Measurements from ENCODE around the gene LINGO1. TPM values are rescaled to one million over a fixed set of nuclear protein-coding genes. Genes with fewer than 3 reads are reported as not detected.

LINGO1 gene
- polyA plus RNA-seq, 3 donors: not detected

DNA sequence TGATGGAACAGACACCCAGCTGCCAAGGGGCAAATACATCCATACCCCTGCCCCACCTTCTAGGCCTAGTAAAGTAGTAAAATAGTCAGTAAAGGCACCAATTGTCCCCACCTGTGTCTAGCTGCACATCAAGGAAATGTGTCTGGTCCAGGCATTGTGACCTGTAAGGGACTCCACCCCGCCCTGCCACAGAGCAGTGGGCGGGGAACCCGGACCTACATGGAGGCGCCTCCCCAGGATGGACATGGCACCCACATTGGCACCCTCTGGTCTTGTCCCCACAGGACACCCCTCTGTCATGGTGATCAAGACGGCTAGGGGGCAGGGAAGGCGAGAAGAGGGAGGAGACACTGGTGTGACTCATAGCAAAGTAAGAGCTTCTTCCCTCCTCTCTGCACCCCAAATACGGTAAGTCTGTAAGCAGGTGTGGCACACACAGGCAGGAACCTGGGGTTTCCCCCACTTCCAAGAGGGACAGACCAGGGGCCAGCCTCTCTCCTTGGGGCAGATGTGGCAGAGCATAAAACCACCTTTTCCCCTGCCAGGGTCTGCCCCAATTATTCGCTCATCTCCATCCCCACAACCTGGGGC, 13.5 kb upstream of the LINGO1 start:
- Histone ChIP-seq H3K4me1 (ENCODE audit: control insufficient read depth in 1 of 2, insufficient read depth in 2 of 2, low read length in 2 of 2) (no peaks in the 10 kb centered on the region), H2AFZ (ENCODE audit: insufficient read depth, low read depth, low read length, poor library complexity, severe bottlenecking) (no peak overlapping the region), H3K4me3 (replicated peaks in 1 of 3; ENCODE audit: low read depth in 2 of 3, low read length in 3 of 3) (no peak overlapping the region), H3K36me3 (replicated peaks in 1 of 2; ENCODE audit: control insufficient read depth in 1 of 2, insufficient read depth in 2 of 2, low read length in 2 of 2) (no peaks in the 10 kb centered on the region), H3K9ac (ENCODE audit: insufficient read depth, low read length, poor library complexity, severe bottlenecking) (no peak overlapping the region), H3K27me3 (ENCODE audit: control insufficient read depth in 2 of 2, insufficient read depth in 2 of 2, low read length in 2 of 2) (no peaks in the 10 kb centered on the region), H4K20me1 (ENCODE audit: insufficient read depth, low read length) (no peaks in the 10 kb centered on the region), H3K4me2 (replicated peaks; ENCODE audit: extremely low read depth, low read length, poor library complexity, severe bottlenecking) (no peak overlapping the region), H3K27ac (ENCODE audit: low read depth in 1 of 2, low read length in 2 of 2) (no peak overlapping the region), H3K9me3 (replicated peaks in 1 of 2; ENCODE audit: control insufficient read depth in 1 of 2, insufficient read depth in 1 of 2, low read length in 2 of 2) (no peaks in the 10 kb centered on the region), H3K79me2 (ENCODE audit: insufficient read depth, low read length) (no peaks in the 10 kb centered on the region)
- Mint-ChIP-seq H3K4me3 (no peak overlapping the region), H3K27ac (no peak overlapping the region), H3K36me3 (no peaks in the 10 kb centered on the region), H3K9me3 (no peaks in the 10 kb centered on the region), H3K4me1 (no peaks in the 10 kb centered on the region), H3K27me3 (ENCODE audit: low read depth in 3 of 3) (peaks cover 2 to 11% (median 9%) of the 10 kb centered on the region in 3 donors)
- WGBS (ENCODE audit: insufficient coverage): 100% methylated on average over 3 of the region's 8 CpGs
- intact Hi-C loops (cut with micrococcal nuclease): no loop called here
- no peak for DNase-seq
- TF ChIP-seq, protein P1, sequence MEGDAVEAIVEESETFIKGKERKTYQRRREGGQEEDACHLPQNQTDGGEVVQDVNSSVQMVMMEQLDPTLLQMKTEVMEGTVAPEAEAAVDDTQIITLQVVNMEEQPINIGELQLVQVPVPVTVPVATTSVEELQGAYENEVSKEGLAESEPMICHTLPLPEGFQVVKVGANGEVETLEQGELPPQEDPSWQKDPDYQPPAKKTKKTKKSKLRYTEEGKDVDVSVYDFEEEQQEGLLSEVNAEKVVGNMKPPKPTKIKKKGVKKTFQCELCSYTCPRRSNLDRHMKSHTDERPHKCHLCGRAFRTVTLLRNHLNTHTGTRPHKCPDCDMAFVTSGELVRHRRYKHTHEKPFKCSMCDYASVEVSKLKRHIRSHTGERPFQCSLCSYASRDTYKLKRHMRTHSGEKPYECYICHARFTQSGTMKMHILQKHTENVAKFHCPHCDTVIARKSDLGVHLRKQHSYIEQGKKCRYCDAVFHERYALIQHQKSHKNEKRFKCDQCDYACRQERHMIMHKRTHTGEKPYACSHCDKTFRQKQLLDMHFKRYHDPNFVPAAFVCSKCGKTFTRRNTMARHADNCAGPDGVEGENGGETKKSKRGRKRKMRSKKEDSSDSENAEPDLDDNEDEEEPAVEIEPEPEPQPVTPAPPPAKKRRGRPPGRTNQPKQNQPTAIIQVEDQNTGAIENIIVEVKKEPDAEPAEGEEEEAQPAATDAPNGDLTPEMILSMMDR (IDR thresholded peaks at IDR 0.05): no peak

DNA sequence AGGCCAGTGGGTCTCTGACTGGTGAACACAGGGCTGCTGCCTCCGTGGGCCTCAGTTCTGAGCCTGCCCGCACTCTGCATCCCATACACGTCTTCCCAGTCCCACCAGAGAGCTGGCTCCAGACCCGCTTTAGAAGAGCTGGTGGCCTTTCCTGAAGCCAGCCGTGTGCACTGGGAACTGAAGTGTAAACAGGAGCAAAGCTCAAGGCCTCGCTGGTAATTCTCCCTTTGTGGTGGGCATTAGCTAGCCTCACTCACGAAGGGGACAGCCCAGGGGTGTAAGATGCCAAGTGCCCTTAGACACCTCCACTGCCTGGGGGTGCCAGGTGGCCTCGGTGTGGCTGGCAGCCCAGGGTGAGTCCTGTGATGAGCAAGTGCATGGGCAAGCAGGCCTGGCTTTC, 12.9 kb upstream of the LINGO1 start:
- intact Hi-C loops (cut with micrococcal nuclease): no loop called here
- no peaks in the 10 kb centered on the region for H3K36me3 ChIP-seq (replicated peaks in 1 of 2; ENCODE audit: control insufficient read depth in 1 of 2, insufficient read depth in 2 of 2, low read length in 2 of 2)
- H3K27ac ChIP-seq (ENCODE audit: low read depth in 1 of 2, low read length in 2 of 2): no peak overlapping the region
- H3K9ac ChIP-seq (ENCODE audit: insufficient read depth, low read length, poor library complexity, severe bottlenecking): no peak overlapping the region
- DNase-seq: no peak
- H3K79me2 ChIP-seq (ENCODE audit: insufficient read depth, low read length): no peaks in the 10 kb centered on the region
- no peak overlapping the region for H2AFZ ChIP-seq (ENCODE audit: insufficient read depth, low read depth, low read length, poor library complexity, severe bottlenecking)
- Mint-ChIP-seq H3K27ac (no peak overlapping the region), H3K9me3 (no peaks in the 10 kb centered on the region), H3K36me3 (no peaks in the 10 kb centered on the region), H3K4me1 (no peaks in the 10 kb centered on the region), H3K4me3 (no peak overlapping the region), H3K27me3 (ENCODE audit: low read depth in 3 of 3) (peaks cover 4 to 12% (median 11%) of the 10 kb centered on the region in 3 donors)
- H3K4me2 ChIP-seq (replicated peaks; ENCODE audit: extremely low read depth, low read length, poor library complexity, severe bottlenecking): no peak overlapping the region
- no peaks in the 10 kb centered on the region for H3K9me3 ChIP-seq (replicated peaks in 1 of 2; ENCODE audit: control insufficient read depth in 1 of 2, insufficient read depth in 1 of 2, low read length in 2 of 2)
- no peaks in the 10 kb centered on the region for H4K20me1 ChIP-seq (ENCODE audit: insufficient read depth, low read length)
- no peaks in the 10 kb centered on the region for H3K27me3 ChIP-seq (ENCODE audit: control insufficient read depth in 2 of 2, insufficient read depth in 2 of 2, low read length in 2 of 2)
- H3K4me1 ChIP-seq (ENCODE audit: control insufficient read depth in 1 of 2, insufficient read depth in 2 of 2, low read length in 2 of 2): no peaks in the 10 kb centered on the region
- TF ChIP-seq, protein P1 (IDR thresholded peaks at IDR 0.05): no peak
- 95% methylated on average over 7 of the region's 8 CpGs for WGBS (ENCODE audit: insufficient coverage)
- no peak overlapping the region for H3K4me3 ChIP-seq (replicated peaks in 1 of 3; ENCODE audit: low read depth in 2 of 3, low read length in 3 of 3)

All from CD14-positive monocyte (primary cell).